ENCODE results near the gene IRF5. TPM values are rescaled to one million over a fixed set of nuclear protein-coding genes. Genes with fewer than 3 reads are reported as not detected.
"Not testable (repeated sequence)": the region's sequence is repeated elsewhere in the genome, so short reads cannot be mapped to it uniquely, and the experiment has no call there.

The IRF5 gene
- total RNA-seq, 4 donors from 2014 or later, result 12.2 to 20.5 (median 16.9) TPM

- Histone ChIP-seq H3K36me3 (peaks cover 8 to 100% (median 33%) of the 10 kb centered on the region in 3 donors), H3K27ac (no peak overlapping the region), H3K4me3 (no peak overlapping the region), H3K9me3 (no peaks in the 10 kb centered on the region), H3K4me1 (no peaks in the 10 kb centered on the region), H3K27me3 (no peaks in the 10 kb centered on the region)
- 84 to 87% methylated on average over 9 of the region's 9 CpGs for WGBS, 2 donors
- no peak for TF ChIP-seq CTCF (IDR thresholded peaks at IDR 0.05)
- no peak for TF ChIP-seq POLR2A (IDR thresholded peaks at IDR 0.05)
- intact Hi-C loops (cut with DNase I), result no loop called here
- DNase-seq, result no peak
Measured at GRCh38 chr7:128989961-128990360, 52.2 kb downstream of the IRF5 start.

- intact Hi-C loops (cut with DNase I), result no loop called here
- H3K27me3 ChIP-seq, result no peaks in the 10 kb centered on the region
- no peak overlapping the region for H3K4me3 ChIP-seq
- H3K27ac ChIP-seq, result no peak overlapping the region
- H3K4me1 ChIP-seq, result no peaks in the 10 kb centered on the region
- DNase-seq, result no peak
- TF ChIP-seq POLR2A (IDR thresholded peaks at IDR 0.05), result no peak
- no peak for TF ChIP-seq CTCF (IDR thresholded peaks at IDR 0.05)
- H3K36me3 ChIP-seq, result peaks cover 8 to 99% (median 15%) of the 10 kb centered on the region in 3 donors
- H3K9me3 ChIP-seq, result no peaks in the 10 kb centered on the region
- 93 to 96% methylated on average over 2 of the region's 2 CpGs for WGBS, 2 donors
Measured at GRCh38 chr7:128993419-128993818, 55.7 kb downstream of the IRF5 start.

GRCh38 chr7:128994560-128994959 is 56.8 kb downstream of the IRF5 start:
- H3K4me3 ChIP-seq; H3K4me1 ChIP-seq; DNase-seq; H3K27ac ChIP-seq; H3K9me3 ChIP-seq; intact Hi-C loops (cut with DNase I); H3K27me3 ChIP-seq: not testable (repeated sequence)
- peaks cover 6 to 99% (median 11%) of the 10 kb centered on the region in 3 donors for H3K36me3 ChIP-seq
- 97 to 99% methylated on average over 8 of the region's 8 CpGs for WGBS, 2 donors

- no peaks in the 10 kb centered on the region for H3K9me3 ChIP-seq
- no peaks in the 10 kb centered on the region for H3K4me1 ChIP-seq
- peaks cover 0 to 99% (median 5%) of the 10 kb centered on the region in 3 donors for H3K36me3 ChIP-seq
- DNase-seq, result no peak
- no peak overlapping the region for H3K4me3 ChIP-seq
- TF ChIP-seq POLR2A (IDR thresholded peaks at IDR 0.05) (no peak), CTCF (IDR thresholded peaks at IDR 0.05) (no peak)
- no peaks in the 10 kb centered on the region for H3K27me3 ChIP-seq
- H3K27ac ChIP-seq, result no peak overlapping the region
- intact Hi-C loops (cut with DNase I), result no loop called here
- WGBS, 2 donors, result 54 to 56% methylated on average over 4 of the region's 5 CpGs
Measured at GRCh38 chr7:128997181-128997580, 59.5 kb downstream of the IRF5 start.

Small RNA genes within 50 kb of the gene (small RNA-seq; reads per million reads assigned to genes)
- gene RN7SL306P, result 0 reads per million in 4 donors

Other genes starting within 250 kb of the IRF5 start
- 10 to 100 TPM; 23.5 to 66.6 (median 50.8) TPM for gene CALU, start 198.6 kb upstream of the IRF5 start, total RNA-seq
- not detected for gene OPN1SW, start 162.1 kb upstream of the IRF5 start, total RNA-seq
- gene CCDC136, start 146.0 kb upstream of the IRF5 start, total RNA-seq, result 1 to 10 TPM in 2 of 4 donors, under 1 TPM in 2; 0.09 to 5.1 (median 2.2) TPM
- 10 to 100 TPM in 2 of 4 donors, 1 to 10 TPM in 2; 3.0 to 27.3 (median 7.5) TPM for gene FLNC, start 107.5 kb upstream of the IRF5 start, total RNA-seq
- 100 to 1,000 TPM; 103 to 148 (median 130) TPM for gene ATP6V1F, start 75.1 kb upstream of the IRF5 start, total RNA-seq
- gene KCP, start 27.2 kb upstream of the IRF5 start, total RNA-seq, result 1 to 10 TPM in 2 of 4 donors, under 1 TPM in 2; 0.47 to 1.5 (median 0.87) TPM
- gene TNPO3, start 117.2 kb downstream of the IRF5 start, total RNA-seq, result 10 to 100 TPM; 26.4 to 49.6 (median 39.3) TPM
- gene TSPAN33, start 206.8 kb downstream of the IRF5 start, total RNA-seq, result 1 to 10 TPM in 3 of 4 donors, under 1 TPM in 1; 0.44 to 5.9 (median 4.0) TPM